GM23248 (cell line): ENCODE data around the gene PTPRB.

Experiments used
- EZH2 ChIP-seq: fragments of 200-600 bp; sonication (generic); IDR thresholded peaks from 2 replicates; pipeline ENCODE4 v1.6.1; 2018; ENCODE audit warnings: antibody characterized with exemption, mild to moderate bottlenecking; ENCODE audit not compliant: insufficient read depth, poor library complexity, severe bottlenecking
- EZH2phosphoT487 ChIP-seq: fragments of 200-600 bp; sonication (generic); IDR thresholded peaks from 2 replicates; pipeline ENCODE4 v1.6.1; 2018; ENCODE audit warnings: antibody characterized with exemption, moderate library complexity, mild to moderate bottlenecking, low read depth; ENCODE audit not compliant: insufficient read depth

DNA sequence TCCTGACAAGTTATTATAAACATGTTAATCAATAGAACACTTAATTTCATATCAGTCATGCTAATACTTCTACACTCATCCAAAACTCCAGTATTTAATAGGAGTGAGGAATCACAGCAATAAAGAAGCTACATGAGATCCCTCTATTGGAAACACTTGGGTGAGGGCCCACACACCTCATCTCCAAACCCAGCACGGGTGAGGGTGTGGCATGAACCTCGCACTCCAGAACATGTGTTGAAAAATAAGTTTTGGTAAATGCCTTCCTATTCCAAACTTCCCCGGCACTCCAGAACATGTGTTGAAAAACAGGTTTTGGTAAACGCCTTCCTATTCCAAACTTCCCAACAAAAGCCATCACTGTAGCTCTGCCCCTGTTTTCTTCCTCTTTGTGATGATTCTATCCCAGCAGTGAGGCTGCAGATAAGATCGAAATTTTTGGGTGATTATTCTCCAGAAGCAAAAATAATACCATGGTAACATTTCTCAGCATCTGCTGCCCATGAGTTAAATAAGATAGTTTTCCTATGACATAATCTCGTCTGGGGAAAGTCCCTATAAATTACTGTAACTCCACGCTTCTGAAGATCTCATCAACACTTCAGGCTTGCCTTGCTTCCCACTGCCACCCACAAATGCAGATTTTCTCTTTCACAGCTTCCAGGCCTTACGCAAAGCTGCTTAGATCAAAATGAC is 24.4 kb upstream of the PTPRB start:
- TF ChIP-seq EZH2 (no peak), EZH2phosphoT487 (no peak)
